Neural cell (in vitro differentiated cells): ENCODE measurements around the gene OTOG. TPM values are rescaled to one million over a fixed set of nuclear protein-coding genes. Genes with fewer than 3 reads are reported as not detected.

ENCODE experiments used
- H2AFZ ChIP-seq: fragments of 200-600, 300-800 bp; sonication (generic), shearing (Covaris generic); 2 replicates; pipeline ENCODE4 v1.6.0; 2014; ENCODE audit warnings: low read depth, mild to moderate bottlenecking, antibody characterized with exemption, low read length, moderate library complexity
- H3F3A ChIP-seq: fragments of 200-600 bp; shearing (Covaris generic); 2 replicates; pipeline ENCODE4 v1.6.1; 2016; ENCODE audit warnings: mild to moderate bottlenecking, moderate library complexity, mixed read lengths, antibody characterized with exemption, low read length; ENCODE audit not compliant: insufficient read depth, poor library complexity, severe bottlenecking
- H3K27ac ChIP-seq: fragments of 200-600, 300-800 bp; sonication (generic), shearing (Covaris generic); 2 replicates; pipeline ENCODE4 v1.5.1; 2014; ENCODE audit warnings: mild to moderate bottlenecking, low read length, moderate library complexity
- H3K27me3 ChIP-seq: fragments of 300-800, 200-600 bp; sonication (generic), shearing (Covaris generic); 2 replicates; pipeline ENCODE4 v1.6.0; 2014; ENCODE audit warnings: mild to moderate bottlenecking, low read depth, low read length, moderate library complexity; ENCODE audit not compliant: insufficient read depth
- H3K36me3 ChIP-seq: fragments of 300-800, 200-600 bp; sonication (generic), shearing (Covaris generic); 2 replicates; pipeline ENCODE4 v1.5.1; 2014; ENCODE audit warnings: mild to moderate bottlenecking, antibody characterized with exemption, low read length, moderate library complexity; ENCODE audit not compliant: insufficient read depth
- H3K4me2 ChIP-seq: fragments of 300-800, 200-600 bp; sonication (generic), shearing (Covaris generic); 2 replicates; pipeline ENCODE4 v1.6.0; 2014; ENCODE audit warnings: mild to moderate bottlenecking, low read length
- H3K4me3 ChIP-seq: fragments of 300-800, 200-600 bp; sonication (generic), shearing (Covaris generic); 2 replicates; pipeline ENCODE4 v1.5.1; 2014; ENCODE audit warnings: mild to moderate bottlenecking, low read length, moderate library complexity
- H3K79me2 ChIP-seq: fragments of 200-600 bp; shearing (Covaris generic); replicated peaks from 2 replicates; pipeline ENCODE4 v1.6.0; 2014; ENCODE audit warnings: mild to moderate bottlenecking, low read length, moderate library complexity; ENCODE audit not compliant: insufficient read depth
- H3K9ac ChIP-seq: fragments of 300-800, 200-600 bp; sonication (generic), shearing (Covaris generic); 2 replicates; pipeline ENCODE4 v1.6.1; 2016; ENCODE audit warnings: mild to moderate bottlenecking, low read length, mixed read lengths
- H3K9me2 ChIP-seq: fragments of 200-600 bp; shearing (Covaris generic); 2 replicates; pipeline ENCODE4 v1.6.1; 2016; ENCODE audit warnings: mild to moderate bottlenecking, low read length, mixed read lengths; ENCODE audit not compliant: insufficient read depth
- H3K9me3 ChIP-seq: fragments of 200-600, 300-800 bp; sonication (generic), shearing (Covaris generic); 2 replicates; pipeline ENCODE4 v1.6.1; 2016; ENCODE audit warnings: mild to moderate bottlenecking, mixed run types, low read length, moderate library complexity, mixed read lengths
- H4K20me1 ChIP-seq: fragments of 200-600 bp; shearing (Covaris generic); 2 replicates; pipeline ENCODE4 v1.6.1; 2016; ENCODE audit warnings: mild to moderate bottlenecking, mixed run types; ENCODE audit not compliant: insufficient read depth
- CTCF ChIP-seq: fragments of 450-650 bp; IDR thresholded peaks from 2 replicates; pipeline ENCODE4 v1.5.1; 2014; ENCODE audit warnings: antibody characterized with exemption, mild to moderate bottlenecking, moderate library complexity; ENCODE audit not compliant: poor library complexity, severe bottlenecking
- EP300 ChIP-seq: fragments of 450-650 bp; conservative IDR thresholded peaks from 2 replicates; pipeline ENCODE4 v1.6.1; 2014; ENCODE audit warnings: antibody characterized with exemption, mild to moderate bottlenecking, moderate library complexity; ENCODE audit not compliant: poor library complexity, severe bottlenecking
- EZH2 ChIP-seq: fragments of 200-600, 300-800 bp; shearing (Covaris generic), sonication (generic); IDR thresholded peaks from 2 replicates; pipeline ENCODE4 v1.6.1; 2014; ENCODE audit warnings: antibody characterized with exemption, low read length, borderline replicate concordance, mild to moderate bottlenecking; ENCODE audit not compliant: insufficient read depth, poor library complexity, severe bottlenecking
- MXI1 ChIP-seq: fragments of 450-650 bp; conservative IDR thresholded peaks from 2 replicates; pipeline ENCODE4 v1.6.1; 2014; ENCODE audit warnings: antibody characterized with exemption, mild to moderate bottlenecking; ENCODE audit not compliant: poor library complexity, severe bottlenecking
- POLR2AphosphoS5 ChIP-seq: IDR thresholded peaks from 2 replicates; pipeline ENCODE4 v1.6.1; 2012
- RAD21 ChIP-seq: fragments of 450-650 bp; conservative IDR thresholded peaks from 2 replicates; pipeline ENCODE4 v1.6.1; 2014; ENCODE audit warnings: antibody characterized with exemption, mild to moderate bottlenecking, moderate library complexity
- REST ChIP-seq: IDR thresholded peaks from 2 replicates; pipeline ENCODE4 v1.6.1; 2012; ENCODE audit warnings: borderline replicate concordance
- SMC3 ChIP-seq: fragments of 450-650 bp; conservative IDR thresholded peaks from 2 replicates; pipeline ENCODE4 v1.6.1; 2014; ENCODE audit warnings: antibody characterized with exemption, mild to moderate bottlenecking, moderate library complexity; ENCODE audit not compliant: poor library complexity
- TAF1 ChIP-seq: IDR thresholded peaks from 2 replicates; pipeline ENCODE4 v1.6.1; 2012; ENCODE audit warnings: low read depth
- polyA plus RNA-seq: library from polyadenylated mRNA; depleted of rRNA; stranded (reverse); fragments of >200 nt; gene quantifications from 2 replicates; pipeline ENCODE4 v1.2.3, GENCODE V29; 2014

Gene OTOG
- polyA plus RNA-seq, 1 donor from 2014 or later = not detected

DNA sequence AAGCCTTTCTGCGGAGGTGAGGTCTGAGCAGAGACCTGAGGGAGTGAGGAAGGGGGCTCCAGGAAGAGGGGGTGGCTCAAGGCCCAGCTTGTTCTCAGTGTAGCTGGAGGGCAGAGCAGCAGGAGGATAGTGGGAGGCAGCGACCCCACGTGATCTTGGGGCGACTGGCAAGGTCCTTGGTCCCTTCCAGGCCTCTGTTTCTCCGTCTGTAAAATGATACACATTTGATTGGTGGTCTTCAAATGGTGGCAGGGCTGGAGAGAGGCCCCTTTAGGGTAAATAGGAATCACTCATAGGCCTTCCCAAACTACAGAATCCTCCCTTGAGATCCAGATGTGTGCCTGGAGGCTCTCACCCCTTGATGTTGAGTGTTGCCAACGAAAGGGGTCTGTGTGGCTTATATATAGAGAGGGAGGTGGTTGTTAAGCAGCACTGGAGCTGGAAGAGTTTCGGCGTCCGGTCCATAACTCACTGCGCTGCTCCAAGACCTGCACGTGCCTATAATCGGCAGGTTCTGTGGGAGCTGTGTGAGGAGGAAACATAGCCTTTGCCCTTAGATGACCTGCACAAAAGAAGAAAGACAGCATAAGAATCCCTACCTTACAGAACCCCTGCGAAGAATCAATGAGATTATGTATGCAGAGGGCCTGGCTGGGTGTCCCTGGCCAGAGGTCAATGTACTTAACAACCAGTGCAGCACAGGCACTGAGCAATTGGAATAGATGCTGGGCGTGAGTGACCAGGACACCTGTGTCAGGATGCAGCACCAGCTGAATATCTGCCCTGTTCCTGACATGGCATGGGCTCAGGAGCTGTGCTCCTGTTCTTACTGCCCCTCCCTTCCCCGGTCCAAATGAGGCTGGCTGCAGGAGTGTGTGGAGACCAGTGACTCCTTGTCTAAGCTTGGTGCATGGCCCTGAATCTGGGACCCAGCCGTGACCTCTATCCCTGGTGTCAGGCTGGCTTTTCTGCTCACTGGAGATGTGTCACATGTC, 28.7 kb downstream of the OTOG start:
- Histone ChIP-seq H3K9me3 (no peaks in the 10 kb centered on the region), H4K20me1 (no peaks in the 10 kb centered on the region), H3K4me3 (no peak overlapping the region), H3K9me2 (no peaks in the 10 kb centered on the region), H3K27ac (no peak overlapping the region), H3K27me3 (no peaks in the 10 kb centered on the region), H3F3A (no peaks in the 10 kb centered on the region), H3K9ac (no peak overlapping the region), H2AFZ (no peak overlapping the region), H3K79me2 (no peaks in the 10 kb centered on the region), H3K36me3 (no peaks in the 10 kb centered on the region), H3K4me2 (no peak overlapping the region)
- TF ChIP-seq POLR2AphosphoS5 (no peak), EZH2 (no peak), EP300 (no peak), TAF1 (no peak), MXI1 (no peak), SMC3 (no peak), RAD21 (no peak), CTCF (no peak), REST (no peak)

- Histone ChIP-seq H3K36me3 (no peaks in the 10 kb centered on the region), H3K4me2 (no peak overlapping the region), H3K27ac (no peak overlapping the region), H3K9me3 (no peaks in the 10 kb centered on the region), H3F3A (no peaks in the 10 kb centered on the region), H2AFZ (no peak overlapping the region), H3K27me3 (no peaks in the 10 kb centered on the region), H4K20me1 (no peaks in the 10 kb centered on the region), H3K9me2 (no peaks in the 10 kb centered on the region), H3K79me2 (no peaks in the 10 kb centered on the region), H3K4me3 (no peak overlapping the region), H3K9ac (no peak overlapping the region)
- TF ChIP-seq RAD21 = no peak
- TF ChIP-seq TAF1 = no peak
- TF ChIP-seq REST = no peak
- no peak for TF ChIP-seq SMC3
- no peak for TF ChIP-seq EP300
- TF ChIP-seq MXI1 = no peak
- no peak for TF ChIP-seq CTCF
- no peak for TF ChIP-seq POLR2AphosphoS5
- no peak for TF ChIP-seq EZH2
Observed at GRCh38 chr11:17578296-17578695, 31.2 kb downstream of the OTOG start.
